ENCODE measurements around the gene MAPK4. TPM values are rescaled to one million over a fixed set of nuclear protein-coding genes. Genes with fewer than 3 reads are reported as not detected.

Gene MAPK4
- total RNA-seq, 2 donors from 2014 or later, result 10.6 to 12.6 TPM

GRCh38 chr18:50654211-50654610, 94.3 kb downstream of the MAPK4 start:
- Histone ChIP-seq H3K9me3 (no peaks in the 10 kb centered on the region), H3K27ac (peak overlapping the region; percentile 54 to 64), H3K4me1 (replicated peaks) (no peaks in the 10 kb centered on the region), H3K4me3 (no peak overlapping the region), H3K27me3 (replicated peaks; ENCODE audit: insufficient read depth) (no peaks in the 10 kb centered on the region), H3K36me3 (no peaks in the 10 kb centered on the region)
- 65% methylated on average over 2 of the region's 2 CpGs for WGBS
- DNase-seq (ENCODE audit: low spot score), result no peak
- TF ChIP-seq CTCF (IDR thresholded peaks at IDR 0.05) (no peak), POLR2AphosphoS5 (IDR thresholded peaks at IDR 0.05) (no peak), POLR2A (IDR thresholded peaks at IDR 0.05) (no peak)
- intact Hi-C loops (cut with DNase I), result loop anchor here (10.0 kb wide), 1 partner anchor 369 kb away; the partner anchor contains the start of genes CXXC1 and MBD1

GRCh38 chr18:50654658-50655550, 95.0 kb downstream of the MAPK4 start:
- Histone ChIP-seq H3K27me3 (replicated peaks; ENCODE audit: insufficient read depth) (no peaks in the 10 kb centered on the region), H3K4me3 (no peak overlapping the region), H3K4me1 (replicated peaks) (no peaks in the 10 kb centered on the region), H3K9me3 (no peaks in the 10 kb centered on the region), H3K27ac (peak overlapping the region; percentile 54 to 64), H3K36me3 (no peaks in the 10 kb centered on the region)
- intact Hi-C loops (cut with DNase I), result loop anchor here (5.0 to 10.0 kb wide), 3 partner anchors 52 to 370 kb away; partner anchors contain the start of genes CXXC1 and MBD1
- no peak for DNase-seq (ENCODE audit: low spot score)
- WGBS, result 42% methylated on average over 17 of the region's 17 CpGs
- TF ChIP-seq CTCF (IDR thresholded peaks at IDR 0.05) (no peak), POLR2AphosphoS5 (IDR thresholded peaks at IDR 0.05) (peak; percentile 48), POLR2A (IDR thresholded peaks at IDR 0.05) (no peak)

GRCh38 chr18:50656396-50656795, 96.5 kb downstream of the MAPK4 start:
- whole genome bisulfite sequencing, result 93% methylated on average over 2 of the region's 2 CpGs
- TF ChIP-seq POLR2AphosphoS5 (IDR thresholded peaks at IDR 0.05) (no peak), POLR2A (IDR thresholded peaks at IDR 0.05) (no peak), CTCF (IDR thresholded peaks at IDR 0.05) (no peak)
- Histone ChIP-seq H3K4me3 (no peak overlapping the region), H3K27me3 (replicated peaks; ENCODE audit: insufficient read depth) (no peaks in the 10 kb centered on the region), H3K27ac (no peak overlapping the region), H3K36me3 (no peaks in the 10 kb centered on the region), H3K4me1 (replicated peaks) (no peaks in the 10 kb centered on the region), H3K9me3 (no peaks in the 10 kb centered on the region)
- no peak for DNase-seq (ENCODE audit: low spot score)
- intact Hi-C loops (cut with DNase I), result loop anchor here (5.0 to 10.0 kb wide), 3 partner anchors 51 to 372 kb away; partner anchors contain the start of genes CXXC1 and MBD1

- 81% methylated on average over 8 of the region's 8 CpGs for WGBS
- Histone ChIP-seq H3K4me3 (no peak overlapping the region), H3K36me3 (no peaks in the 10 kb centered on the region), H3K4me1 (replicated peaks) (no peaks in the 10 kb centered on the region), H3K27me3 (replicated peaks; ENCODE audit: insufficient read depth) (no peaks in the 10 kb centered on the region), H3K9me3 (no peaks in the 10 kb centered on the region), H3K27ac (no peak overlapping the region)
- intact Hi-C loops (cut with DNase I), result loop anchor here (5.0 to 10.0 kb wide), 3 partner anchors 50 to 372 kb away; partner anchors contain the start of genes CXXC1 and MBD1
- TF ChIP-seq POLR2A (IDR thresholded peaks at IDR 0.05), result no peak
- TF ChIP-seq POLR2AphosphoS5 (IDR thresholded peaks at IDR 0.05), result no peak
- TF ChIP-seq CTCF (IDR thresholded peaks at IDR 0.05), result no peak
- no peak for DNase-seq (ENCODE audit: low spot score)
Observed at GRCh38 chr18:50656841-50657470, 97.1 kb downstream of the MAPK4 start.

Data from prostate gland (tissue), 2 donors.